HG03095 (cell line): ENCODE data around the gene C5orf58.
"Not testable (repeated sequence)": the region's sequence is repeated elsewhere in the genome, so short reads cannot be mapped to it uniquely, and the experiment has no call there.

Experiments used
- ATAC-seq: cut with Tn5 transposase; IDR thresholded peaks from one replicate; pipeline ENCODE4 v1.9.1; 2021; ENCODE audit warnings: moderate library complexity; ENCODE audit not compliant: unreplicated experiment

Gene C5orf58

DNA sequence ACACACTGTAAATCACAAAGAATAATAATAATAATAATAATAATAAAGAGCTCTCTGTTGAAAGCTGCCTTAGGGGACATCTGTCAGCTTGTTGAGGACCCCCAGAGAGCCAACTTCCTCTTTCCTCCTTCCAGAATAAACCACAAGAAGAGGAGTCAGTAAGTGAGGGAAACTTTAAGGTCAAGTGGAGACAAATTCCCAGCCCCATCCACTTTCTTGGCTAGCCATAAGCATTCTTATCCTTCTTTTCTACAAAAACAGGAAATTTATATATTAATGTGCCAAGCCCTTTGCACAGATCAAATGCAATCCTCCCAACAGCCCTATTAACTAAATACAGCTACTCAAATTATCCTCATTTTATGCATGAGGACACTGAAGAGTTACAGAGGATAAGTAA is 9.4 kb upstream of the C5orf58 start:
- no peak for ATAC-seq

DNA sequence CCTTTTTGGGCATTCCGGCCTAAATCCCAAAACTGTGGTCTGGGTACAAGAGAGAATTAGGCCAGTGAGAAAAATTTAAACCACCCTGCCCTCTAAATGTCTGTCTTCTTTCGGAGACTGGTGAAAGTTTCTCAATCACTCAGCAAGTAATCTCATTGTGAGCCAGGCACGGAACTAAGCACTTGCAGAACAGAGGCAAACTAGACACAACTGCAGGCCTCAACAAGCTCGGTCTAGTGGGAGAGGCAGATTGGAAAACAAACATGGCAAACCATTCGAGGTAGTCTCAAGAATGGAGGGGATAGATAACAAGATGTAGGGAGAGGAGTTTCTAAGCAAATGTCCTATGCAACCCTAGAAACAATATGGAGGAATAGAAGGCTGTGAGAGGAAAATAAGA is 8.9 kb upstream of the C5orf58 start:
- no peak for ATAC-seq

DNA sequence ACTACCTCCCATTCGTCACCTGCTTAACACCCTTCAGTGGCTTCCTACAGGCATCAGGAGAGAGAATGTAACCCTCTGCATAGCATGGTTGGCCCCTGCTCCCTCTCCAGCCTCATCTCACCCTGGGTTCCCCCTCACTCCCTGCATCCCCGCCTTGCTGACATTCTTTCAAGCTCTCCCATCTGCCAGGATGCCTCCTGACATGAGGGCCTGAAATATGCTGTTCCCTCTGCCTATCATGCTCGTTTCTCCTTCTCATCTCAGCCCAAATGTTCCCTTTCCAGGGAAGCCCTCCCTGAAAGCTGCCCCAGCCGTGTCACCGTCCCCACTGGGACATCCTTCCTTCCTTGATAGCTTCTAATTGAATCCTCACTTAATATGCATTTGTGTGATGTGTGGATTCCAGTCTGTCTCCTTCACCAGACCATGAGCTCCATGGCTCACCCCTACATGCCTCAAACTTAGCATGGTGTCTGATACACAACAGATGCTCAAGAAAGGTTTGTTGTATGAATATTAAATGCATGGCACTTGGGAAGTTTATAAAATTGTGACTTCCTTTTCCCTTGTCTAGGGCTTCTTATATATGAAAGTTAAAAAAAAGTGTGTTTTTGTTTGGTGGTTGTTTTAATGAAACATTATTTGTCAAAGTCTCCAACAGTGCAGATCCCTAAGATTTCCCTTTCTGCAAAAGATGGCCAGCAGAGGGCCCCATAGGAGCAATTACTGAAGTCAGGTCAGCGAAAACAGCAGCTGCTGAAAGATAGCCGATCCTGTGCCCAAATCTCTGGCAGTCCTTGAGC is 7.3 kb upstream of the C5orf58 start:
- no peak for ATAC-seq

DNA sequence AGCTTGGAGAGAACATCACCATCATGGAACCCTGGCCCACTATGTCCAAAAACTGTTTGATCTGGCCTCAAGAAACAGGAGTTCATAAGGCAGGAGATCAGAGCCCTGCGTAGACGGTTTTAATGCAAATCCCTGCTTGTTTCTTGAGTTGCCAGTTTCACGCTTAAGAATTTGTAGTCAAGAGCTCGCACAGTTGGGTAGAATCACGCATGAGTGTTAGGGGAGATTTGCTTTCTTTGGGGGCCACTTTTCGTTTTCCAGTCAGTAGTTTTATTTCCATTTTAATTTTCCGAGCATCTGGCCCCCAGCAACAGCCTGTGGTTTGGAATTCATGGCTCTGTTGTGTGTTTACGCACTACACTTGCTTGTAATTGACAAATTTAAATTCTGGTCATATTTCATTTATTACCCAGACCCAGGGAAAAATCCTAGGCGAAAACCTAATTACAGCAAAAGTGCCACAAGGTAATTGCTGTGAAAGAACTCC is 6.6 kb upstream of the C5orf58 start:
- ATAC-seq: no peak

DNA sequence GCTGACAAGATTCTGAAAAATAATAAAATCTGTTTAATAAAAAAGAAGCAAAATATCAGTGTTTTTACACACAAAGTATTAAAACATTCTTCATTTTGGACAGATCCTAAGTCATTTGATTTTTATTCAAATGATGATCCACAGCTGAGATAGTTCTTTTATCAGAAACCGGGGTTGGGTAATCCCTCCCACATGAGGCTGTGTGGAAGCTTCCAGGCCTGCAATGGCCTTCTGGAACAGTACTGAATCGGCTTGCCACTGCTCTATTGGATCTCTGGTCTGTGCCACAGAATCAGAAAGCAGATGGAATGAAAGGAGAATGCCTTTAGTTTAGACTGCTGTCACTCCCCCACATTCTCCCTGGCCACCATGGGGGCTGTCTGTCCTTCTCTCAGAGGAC is 6.1 kb upstream of the C5orf58 start:
- ATAC-seq: no peak

DNA sequence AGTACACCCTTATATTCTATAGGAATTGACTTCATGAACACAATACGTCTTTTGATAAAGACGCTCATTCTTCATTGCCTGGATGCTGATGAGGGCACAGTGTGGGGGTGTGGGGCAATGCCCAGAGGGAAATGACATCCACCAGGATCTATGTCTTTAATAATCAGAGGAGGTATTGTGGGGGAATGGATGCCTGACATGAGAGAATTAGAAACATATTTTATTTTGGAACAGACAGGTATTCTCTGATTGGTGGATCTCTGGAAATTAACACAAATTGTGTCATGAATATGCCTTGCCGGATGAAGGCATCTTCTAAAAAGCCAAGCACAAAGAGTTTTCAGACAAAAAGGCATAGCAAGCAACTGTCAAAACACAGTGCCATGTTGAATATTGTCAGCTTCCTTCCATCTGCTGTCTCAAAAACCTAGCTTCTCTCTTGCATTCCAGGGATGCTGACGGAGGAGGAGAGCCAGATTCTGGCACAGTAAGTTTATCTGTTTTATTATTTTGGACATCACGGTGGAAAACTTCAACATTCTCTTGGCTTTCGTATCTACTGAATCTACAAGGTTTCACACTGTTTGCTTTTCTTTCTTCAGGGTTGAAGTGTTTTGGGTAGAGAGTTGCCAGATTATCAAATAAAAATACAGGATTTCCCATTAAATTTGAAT is 3.9 kb upstream of the C5orf58 start:
- no peak for ATAC-seq

DNA sequence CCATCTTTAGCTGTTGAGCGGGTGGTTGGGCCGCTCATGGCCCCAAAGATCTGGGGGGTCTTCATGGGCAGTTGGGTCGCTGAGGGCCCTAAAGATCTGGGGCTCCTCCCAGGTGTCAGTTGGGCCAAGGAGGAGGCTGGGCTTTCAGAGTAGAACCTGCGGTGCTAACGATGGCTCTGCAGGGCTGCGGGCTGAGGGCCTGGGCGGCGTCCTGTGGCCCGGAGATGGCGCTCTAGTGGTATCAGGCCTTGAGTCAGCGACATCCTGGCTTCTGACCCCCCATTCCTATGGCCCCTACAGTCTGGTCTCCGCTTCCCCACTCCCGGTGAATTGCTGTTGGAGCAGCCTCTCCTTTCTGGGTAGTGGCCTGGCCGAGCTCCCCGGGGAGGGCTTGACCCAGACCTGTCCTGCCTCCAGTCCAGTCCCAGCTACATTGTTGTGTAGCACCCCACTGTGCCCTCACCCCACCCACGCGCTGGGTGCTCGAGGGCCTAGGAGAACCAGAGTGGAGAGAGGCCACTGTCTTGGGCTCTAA is 640 bp downstream of the C5orf58 start:
- ATAC-seq: no peak

DNA sequence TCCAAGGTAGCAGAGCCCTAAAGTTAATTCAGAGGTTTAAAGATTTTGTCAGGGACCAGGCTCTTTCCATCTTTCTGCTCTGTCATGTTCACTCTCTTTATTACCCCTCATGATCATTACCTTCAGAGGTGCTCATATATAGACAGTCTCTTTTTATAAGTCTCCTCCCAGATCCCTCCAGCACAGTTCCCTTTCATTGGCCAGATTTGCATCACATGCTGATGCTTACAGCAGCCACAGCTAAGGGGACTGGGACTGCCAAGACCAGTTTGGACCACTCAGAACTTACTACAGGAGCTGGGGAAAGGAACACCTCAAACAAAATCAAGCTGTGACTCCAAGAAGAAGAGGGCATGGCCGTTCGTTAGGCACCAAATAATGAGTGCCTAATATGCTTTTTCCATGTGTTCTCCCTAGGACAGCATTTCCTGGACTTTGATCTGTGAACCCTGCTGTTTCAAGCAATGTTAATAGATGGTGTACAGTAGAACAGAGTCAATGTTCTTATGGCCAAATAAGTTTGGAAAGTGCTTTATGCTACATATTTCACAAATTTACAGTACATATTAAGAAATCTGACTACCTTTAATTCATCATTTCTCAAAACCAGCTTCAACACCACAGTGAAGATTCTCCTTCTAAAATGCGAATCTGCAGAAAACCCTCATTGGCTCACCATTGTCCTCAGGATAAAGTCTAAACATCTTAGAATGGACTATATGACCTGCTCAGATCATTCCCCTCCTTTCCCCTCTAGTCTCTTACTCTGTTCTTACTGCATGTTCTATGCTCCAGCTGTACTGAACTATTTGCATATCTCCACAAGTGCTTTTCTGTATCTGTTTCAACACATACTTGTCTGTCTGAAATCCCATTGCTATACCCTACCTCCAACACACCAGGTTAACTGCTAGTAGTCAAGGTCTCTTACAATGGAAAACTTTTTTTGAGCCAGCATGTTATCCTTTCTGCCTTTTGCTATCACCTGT is 3.4 kb downstream of the C5orf58 start:
- no peak for ATAC-seq

DNA sequence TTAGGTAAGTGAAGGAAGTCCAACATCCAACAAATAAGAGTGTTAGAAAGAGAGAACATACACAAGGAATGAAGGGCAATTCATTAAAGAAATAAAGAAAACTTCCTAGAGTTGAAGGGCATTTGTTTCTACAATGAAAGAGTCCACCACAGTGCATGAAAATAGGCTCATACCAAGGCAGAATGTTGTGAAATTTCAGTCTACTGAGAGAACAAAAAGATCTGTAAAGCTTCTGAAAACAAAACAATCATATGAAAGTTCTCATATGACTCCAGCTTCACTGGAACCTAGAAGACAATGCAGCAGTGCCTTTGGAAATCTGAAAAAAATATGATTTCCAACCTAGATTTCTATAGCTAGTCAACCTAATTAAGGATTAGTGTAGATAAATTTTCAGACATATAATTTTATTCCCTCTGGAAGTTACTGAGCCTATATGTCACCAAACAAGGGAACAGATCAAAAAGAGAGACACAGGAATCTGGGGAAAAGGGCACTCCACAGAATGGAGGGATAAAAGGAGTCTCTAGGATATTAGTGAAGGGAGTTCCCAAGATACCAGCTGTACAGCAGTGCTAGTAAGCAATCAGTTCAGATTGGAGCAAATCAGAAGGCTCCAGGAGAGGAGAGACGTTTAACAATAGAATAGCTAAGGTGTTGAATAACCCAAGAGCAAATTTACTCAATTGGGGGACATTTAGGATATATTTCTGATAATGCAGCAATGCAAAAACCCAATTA is 5.8 kb downstream of the C5orf58 start:
- no peak for ATAC-seq

DNA sequence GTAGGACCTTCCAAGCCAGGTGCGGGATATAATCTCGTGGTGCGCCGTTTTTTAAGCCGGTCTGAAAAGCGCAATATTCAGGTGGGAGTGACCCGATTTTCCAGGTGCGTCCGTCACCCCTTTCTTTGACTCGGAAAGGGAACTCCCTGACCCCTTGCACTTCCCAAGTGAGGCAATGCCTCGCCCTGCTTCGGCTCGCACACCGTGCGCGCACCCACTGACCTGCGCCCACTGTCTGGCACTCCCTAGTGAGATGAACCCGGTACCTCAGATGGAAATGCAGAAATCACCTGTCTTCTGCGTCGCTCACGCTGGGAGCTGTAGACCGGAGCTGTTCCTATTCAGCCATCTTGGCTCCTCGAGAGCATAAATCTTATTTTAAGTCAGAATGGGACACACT is 12.7 kb downstream of the C5orf58 start:
- not testable (repeated sequence) for ATAC-seq

DNA sequence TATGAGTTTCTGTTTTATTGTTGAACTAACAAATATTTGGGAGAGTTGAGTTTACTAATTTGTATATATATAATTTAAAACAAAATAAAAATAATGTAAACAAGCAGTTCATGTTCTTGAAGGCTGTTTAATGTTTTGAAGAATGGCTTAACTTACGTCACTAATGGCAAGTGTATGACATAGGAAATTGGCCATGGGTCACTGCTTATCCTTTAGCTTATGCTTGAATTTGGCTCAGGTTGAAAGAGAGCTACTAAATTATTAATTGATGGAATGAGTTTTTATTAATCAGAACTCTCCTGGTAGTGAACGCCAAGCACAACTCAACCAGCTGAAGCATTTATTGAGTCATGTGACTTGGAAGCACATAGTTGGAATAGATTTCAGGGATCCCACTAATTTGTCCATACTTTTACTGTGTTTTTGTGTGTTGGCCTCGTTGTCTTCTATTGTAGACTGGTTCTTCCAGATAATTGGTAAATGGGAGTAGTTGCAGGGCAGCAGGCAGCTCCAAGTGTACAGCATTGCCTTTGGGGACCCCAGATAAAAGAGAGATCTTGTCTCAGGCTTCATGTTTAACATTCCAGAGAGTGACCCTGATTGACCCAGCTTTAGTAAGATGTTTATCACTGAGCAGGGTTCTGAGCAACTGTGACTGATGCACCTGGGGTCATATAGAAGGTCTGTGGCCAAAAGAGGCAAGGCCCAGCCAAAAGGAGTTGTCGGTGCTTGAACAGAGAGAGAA is 13.5 kb downstream of the C5orf58 start:
- ATAC-seq: no peak

DNA sequence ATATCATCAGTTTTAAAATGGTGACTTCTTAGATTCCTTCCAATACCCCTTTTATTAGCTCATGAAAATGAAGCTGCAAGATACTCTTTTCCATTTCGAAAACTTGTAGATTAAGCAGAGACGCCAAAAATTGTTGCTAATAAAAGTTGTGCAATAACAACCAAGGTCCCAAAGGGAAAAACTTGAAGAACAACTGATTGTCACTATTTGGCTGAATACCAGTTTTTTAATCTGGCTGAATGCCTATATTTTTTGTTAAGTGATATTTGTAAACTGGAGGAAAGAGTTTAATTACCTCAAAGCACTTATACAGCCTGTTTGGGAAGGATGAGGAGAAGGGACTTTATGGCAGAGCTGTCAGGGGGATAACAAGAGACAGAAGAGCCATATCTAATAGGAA is 14.6 kb downstream of the C5orf58 start:
- no peak for ATAC-seq

DNA sequence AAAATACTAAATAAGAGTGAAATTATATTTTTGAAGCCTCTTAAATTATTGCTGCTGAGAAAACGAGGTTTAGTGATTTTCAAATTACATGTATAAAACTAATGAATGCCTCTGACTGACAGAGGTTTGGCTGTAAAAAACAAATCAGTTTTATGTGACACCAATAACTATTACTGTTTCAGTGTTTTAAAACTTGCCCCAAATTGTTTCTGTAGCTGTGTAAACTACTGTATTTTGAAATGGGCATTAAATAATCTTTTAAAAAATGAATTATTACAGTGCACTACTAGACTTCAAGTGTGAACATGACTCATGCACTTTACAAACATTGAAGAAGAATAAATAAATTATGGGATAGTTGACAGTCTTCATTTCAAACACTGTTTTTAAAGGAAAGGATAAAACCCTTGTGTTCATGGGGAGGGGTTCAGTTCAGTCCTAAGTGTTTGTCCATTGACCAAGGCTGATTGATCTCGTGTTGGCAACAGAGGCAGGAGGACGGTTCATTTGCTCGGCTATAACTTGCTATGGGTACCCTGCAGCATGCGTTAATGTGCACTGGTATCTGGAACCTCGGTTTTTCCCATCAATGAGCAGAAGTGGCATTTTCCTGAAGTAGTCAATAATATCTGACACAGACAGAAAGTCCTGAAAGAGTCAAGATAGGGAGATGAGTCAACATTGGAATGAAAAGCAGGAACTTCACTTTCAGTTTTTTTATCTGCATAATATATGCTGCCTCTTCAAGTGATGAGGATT is 15.6 kb downstream of the C5orf58 start:
- ATAC-seq: no peak

DNA sequence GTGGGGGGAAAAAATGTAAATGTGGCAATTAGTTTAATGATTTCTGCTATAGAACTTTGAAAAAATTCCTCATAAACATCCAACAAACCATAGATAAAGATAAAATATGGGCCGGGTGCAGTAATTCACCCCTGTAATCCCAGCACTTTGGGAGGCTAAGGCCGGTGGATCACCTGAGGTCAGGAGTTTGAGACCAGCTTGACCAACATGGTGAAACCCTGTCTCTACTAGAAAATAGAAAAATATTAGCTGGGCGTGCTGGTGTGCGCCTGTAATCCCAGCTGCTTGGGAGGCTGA is 16.1 kb downstream of the C5orf58 start:
- not testable (repeated sequence) for ATAC-seq

DNA sequence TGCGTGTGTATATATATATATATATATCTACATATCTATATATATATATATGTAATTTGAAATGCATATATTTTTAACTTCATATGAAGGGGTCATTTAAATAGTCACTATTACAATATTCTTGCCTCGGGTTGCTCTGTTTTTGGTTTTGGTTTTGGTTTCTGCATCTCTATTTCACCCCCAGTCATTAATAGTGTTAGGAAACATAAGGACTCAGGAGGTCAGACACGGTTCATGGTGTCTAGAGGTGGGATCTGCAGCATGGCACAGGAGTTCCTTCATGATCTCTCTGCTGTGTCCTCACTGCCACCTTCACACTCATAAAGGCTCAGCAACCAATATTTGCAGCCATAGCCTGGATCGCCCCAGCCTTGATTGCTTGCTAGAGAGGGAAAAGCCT is 16.6 kb downstream of the C5orf58 start:
- ATAC-seq: no peak

DNA sequence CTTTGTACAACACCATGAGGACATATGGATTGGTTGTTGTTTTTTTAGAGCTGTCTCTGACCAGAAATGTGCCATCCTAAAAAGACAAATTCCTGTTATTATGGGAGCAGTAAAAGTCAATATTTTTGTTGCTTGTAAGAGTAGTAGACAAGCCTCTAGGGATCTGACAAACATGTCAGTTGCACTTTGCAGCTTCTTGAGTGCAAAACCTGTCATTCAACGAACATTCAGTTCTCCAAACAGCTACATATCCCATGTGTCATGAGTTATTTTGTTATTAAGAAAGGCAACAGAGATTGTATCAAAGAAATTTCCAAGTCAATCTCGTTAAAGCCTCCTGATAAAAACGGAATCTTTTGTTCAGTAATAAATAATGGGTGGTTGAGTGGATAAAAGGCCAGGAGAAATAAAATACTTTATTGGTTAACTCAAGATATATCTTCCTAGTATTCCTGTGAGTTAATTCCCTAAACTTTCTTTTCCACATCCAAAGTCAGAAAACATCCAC is 18.1 kb downstream of the C5orf58 start:
- no peak for ATAC-seq

DNA sequence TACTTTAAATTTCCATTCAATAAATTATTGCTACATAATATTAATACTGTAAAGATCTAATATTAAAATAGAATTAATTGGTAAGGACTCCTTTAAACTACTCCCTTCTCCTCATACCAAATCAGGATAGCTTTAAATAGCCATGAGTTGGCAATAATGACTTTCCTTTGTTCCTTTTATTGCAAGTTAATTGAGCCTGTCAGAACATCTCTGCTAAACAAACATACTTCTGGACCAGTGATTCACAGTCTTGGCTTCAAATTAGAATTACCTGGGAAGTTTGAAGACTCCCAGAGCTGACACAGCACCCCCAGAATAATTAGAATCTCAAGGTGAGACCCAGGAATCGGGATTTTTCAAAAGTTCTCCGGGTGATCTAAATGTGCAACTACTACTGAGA is 18.7 kb downstream of the C5orf58 start:
- no peak for ATAC-seq

DNA sequence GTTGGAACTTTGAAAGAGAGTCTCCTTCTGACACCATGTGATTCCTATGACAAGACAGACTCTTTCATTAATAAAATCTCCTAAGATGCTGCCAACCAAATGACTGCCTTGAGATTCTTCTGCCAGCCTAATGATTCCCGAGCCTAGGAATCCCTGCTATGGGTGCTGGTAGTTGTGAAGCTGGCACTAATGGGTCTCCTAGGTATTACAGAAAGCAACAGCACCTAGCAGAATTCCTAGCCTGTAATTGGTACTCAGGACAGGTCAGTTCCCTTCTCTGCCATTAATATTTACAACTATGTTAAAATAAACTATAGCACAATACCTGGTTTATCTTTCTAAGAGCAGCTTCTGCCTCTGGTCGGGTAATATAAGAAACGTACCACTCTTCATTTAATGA is 19.3 kb downstream of the C5orf58 start:
- ATAC-seq: no peak
